GM18511 (cell line): ENCODE data around the gene MAN2C1.
"Not testable (repeated sequence)": the region's sequence is repeated elsewhere in the genome, so short reads cannot be mapped to it uniquely, and the experiment has no call there.

Experiments
- ATAC-seq: cut with Tn5 transposase; IDR thresholded peaks from one replicate; pipeline ENCODE4 v1.9.1; 2021; ENCODE audit warnings: mild to moderate bottlenecking, moderate library complexity; ENCODE audit not compliant: unreplicated experiment

MAN2C1 gene

DNA sequence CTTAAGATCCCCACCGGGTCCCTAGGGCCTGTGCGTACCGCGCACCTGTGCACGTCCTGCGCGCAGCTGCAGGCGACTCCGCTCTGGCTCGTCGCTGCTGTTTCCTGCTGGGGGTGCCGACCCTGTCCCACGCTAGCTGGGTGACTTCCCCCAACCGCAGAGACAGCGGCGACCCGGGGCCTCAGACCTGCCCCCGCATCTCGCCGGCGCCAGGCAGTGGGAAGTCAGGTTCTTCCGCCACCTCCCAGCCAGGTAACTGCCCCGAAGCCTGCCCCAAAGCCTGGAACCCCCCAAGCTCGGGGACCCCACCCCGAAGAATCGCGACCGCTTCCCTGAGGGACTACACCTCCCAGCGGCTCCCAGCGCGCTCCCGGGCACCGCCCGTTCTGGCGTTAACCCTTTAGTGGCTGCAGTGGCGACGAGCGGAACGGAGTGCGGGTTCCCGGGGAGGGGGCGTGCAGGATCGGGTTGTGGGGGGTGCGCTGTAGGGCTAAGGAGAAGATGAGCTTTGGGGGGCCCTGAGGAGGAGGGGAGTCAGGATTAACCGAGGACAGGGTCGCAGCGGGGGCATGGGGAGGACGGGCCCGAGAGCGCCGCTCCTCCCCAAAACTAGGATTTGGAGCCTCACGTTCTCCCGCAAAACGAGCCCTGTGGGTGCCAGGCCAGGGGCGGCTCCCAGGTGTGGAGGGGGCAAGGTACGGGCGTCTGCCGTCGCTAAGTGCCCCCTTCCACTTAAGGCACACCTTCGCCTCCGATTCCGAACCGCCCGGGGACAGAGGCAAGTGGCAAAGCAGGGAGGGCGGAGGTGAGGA is 21.0 kb downstream of the MAN2C1 start:
- ATAC-seq: peak; percentile 69

DNA sequence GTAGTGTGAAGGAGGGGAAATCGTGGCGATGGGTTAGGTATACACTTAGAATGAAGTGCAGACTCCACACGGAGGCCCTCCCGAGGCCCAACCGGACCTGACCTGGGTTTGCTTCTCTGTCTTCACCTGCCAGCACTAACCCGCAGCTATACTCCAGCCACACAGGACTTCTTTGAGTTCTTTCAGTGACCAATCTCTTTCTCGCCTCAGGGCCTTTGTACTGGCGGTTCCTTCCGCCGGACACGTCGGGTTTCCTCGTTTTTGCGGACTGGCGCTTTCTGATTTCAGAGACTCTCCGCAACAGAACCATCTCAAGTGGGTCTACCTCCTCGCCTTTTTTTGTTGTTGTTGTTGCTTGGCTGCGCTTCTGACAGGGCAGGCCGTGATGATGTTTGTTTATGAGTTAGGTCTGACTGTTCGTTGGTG is 21.6 kb downstream of the MAN2C1 start, which contains the start of gene NEIL1:
TSS of gene NEIL1 (plus strand) at position 244 of the 426 bp plus-strand sequence. CDS start 1,867 bp downstream, outside the sequence.
- ATAC-seq: no peak

DNA sequence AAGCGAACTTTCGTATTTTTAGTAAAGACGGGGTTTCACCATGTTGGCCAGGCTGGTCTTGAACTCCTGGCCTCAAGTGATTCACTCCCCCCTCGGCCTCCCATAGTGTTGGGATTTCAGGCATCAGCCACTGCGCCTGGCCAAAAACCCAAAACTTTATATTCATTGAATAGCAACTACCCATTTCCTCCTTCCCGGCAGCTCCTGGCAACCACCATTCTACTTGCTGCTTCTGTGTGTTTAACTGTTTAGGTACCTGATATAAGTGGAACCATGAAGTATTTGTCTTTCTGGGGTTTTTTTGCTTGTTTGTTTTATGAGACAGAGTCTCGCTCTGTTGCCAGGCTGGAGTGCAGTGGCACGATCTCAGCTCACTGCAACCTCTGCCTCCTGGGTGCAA is 24.5 kb downstream of the MAN2C1 start:
- not testable (repeated sequence) for ATAC-seq

DNA sequence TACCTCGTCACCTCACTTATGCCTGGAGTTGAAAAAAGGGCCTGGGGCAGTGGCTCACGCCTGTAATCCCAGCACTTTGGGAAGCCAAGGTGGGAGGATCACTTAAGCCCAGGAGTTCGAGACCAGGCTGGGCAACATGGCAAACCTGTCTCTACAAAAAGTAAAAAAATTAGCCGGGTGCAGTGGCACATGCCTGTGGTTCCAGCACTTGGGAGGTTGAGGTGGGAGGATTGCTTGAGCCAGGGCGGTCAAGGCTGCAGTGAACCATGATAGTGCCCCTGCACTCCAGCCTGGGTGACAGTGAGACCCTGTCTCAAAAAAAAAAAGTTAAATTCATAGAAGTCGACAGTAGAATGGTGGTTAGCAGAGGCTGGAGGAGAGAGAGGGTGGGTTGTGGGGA is 26.2 kb downstream of the MAN2C1 start:
- ATAC-seq: no peak

DNA sequence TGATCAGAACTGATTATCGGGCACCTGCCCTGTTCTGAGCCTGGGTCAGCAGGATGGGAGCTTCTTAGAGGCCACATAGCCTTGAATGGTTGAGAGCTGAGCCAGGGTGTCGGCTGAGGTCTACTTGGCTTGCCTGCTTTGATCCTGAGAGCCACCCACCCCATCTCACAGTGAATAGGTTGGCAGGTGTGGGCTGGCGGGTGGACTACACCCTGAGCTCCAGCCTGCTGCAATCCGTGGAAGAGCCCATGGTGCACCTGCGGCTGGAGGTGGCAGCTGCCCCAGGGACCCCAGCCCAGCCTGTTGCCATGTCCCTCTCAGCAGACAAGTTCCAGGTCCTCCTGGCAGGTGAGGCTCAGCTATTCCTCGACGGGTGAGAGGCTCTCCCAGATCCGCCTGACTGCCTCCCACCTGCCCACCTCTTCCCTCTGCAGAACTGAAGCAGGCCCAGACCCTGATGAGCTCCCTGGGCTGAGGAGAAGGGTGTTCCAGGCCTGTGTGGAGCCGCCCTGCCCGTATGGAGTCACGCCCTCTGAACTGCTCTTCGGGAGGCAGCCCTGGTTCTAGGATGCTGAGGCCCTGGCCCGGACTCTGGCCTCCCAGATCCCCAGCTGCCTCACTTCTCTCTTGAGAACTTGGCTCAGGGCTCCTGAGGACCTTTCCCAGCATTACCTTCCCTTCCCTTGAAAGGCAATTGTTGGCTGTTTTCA is 28.7 kb downstream of the MAN2C1 start:
- no peak for ATAC-seq

DNA sequence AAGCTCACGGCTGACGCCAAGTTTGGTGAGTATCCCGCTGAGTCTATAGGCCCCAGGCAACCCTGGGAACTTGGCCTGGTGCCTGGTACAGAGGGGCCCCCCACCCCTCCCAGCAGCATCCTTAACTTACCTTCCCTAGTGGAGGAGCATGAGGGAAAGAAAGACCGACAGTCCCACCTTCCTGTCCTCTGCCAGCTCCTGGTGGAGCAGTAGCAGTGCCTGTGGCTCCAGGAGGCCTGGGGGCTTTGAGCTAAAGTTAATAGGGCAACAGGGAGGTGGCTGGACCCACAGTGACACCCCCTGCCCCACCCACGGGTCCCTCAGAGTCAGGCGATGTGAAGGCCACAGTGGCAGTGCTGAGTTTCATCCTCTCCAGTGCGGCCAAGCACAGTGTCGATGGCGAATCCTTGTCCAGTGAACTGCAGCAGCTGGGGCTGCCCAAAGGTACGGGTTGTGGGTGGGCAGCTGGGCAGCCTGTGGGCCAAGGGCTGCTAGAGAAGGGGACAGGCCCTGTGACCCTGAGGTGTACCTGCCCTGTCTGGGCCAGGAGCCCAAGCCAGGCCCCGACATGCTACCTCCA is 29.7 kb downstream of the MAN2C1 start:
- ATAC-seq: no peak

DNA sequence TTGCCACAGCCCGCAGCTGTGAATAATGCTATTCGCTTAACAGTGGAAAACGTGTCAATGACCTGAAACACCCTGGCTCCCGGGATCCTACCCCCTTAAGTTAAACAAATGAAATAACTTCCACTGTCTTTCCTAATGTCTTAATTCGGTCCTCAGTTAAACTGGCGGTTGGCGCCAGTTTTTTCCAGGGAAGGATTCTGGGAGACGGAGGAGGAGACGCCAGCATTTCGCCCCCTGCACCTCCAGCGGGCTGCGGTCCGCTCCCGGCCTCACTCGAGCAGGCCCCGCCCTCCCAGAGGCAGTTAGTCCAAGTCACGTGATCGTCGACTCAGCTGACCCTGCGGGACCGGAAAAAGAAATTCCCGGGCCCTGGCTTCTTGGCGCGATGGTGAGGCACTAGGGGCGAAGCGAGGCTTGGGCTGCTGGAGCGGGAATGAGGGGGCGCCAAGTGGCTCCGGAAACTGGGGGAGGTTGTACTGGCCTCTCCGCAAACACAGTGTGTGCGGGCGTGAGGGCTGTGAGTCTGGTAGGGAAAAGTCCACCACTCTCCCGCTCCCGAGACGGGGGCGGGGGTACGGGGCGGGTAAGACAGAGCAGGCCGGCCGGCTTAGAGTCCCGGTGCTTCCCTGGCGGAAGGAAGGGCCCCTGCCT is 32.6 kb downstream of the MAN2C1 start, which contains the start of gene COMMD4:
TSS of gene COMMD4 (plus strand) at position 359 of the 651 bp plus-strand sequence. CDS start at position 386, 27 bp downstream.
- ATAC-seq: no peak

DNA sequence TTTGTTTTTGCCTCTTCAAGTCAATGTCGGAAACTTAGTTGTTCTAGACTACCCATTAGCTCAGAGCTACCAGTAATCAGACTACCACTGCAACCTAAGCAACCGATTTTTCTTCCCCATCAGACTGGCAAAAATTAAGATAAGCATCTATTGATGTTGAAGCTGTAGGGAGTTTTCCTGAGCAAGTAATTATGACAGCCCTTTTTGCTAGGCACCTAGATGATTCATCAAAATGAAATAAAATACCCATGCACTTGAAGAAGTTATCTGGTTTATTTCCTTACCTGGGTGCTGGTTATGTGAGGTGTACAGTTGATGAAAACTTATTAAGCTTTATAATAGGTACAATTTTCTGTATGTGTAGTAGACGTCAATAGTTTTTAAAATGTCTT is 33.1 kb downstream of the MAN2C1 start:
- ATAC-seq: no peak

DNA sequence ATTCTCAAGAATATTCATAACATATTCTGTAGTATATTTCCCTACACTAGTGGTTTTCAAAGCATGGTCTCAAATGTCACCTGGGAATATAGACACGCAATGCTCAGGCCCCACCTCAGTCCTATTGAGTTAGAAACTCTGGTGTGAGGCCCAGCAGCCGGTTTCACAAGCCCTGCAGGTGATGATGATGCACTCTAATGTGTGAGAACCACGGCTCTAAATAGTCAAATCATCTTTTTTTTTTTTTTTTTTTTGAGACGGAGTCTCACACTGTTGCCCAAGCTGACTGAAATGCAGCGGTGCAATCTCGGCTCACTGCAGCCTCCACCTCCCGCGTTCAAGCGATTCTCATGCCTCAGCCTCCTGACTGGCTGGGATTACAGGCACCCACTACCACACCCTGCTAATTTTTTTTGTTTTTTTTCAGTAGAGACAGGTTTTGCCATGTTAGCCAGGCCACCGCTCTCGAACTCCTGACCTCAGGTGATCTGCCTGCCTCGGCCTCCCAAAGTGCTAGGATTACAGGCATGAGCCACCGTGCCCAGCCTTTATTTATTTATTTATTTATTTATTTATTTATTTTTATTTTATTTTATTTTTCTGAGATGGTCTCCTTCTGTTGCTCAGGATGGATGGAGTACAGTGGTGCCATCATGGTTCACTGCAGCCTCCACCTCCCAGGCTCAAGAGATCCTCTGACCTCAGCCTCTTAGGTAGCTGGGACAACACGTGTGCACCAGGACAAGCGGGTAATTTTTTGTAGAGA is 34.6 kb downstream of the MAN2C1 start:
- not testable (repeated sequence) for ATAC-seq

DNA sequence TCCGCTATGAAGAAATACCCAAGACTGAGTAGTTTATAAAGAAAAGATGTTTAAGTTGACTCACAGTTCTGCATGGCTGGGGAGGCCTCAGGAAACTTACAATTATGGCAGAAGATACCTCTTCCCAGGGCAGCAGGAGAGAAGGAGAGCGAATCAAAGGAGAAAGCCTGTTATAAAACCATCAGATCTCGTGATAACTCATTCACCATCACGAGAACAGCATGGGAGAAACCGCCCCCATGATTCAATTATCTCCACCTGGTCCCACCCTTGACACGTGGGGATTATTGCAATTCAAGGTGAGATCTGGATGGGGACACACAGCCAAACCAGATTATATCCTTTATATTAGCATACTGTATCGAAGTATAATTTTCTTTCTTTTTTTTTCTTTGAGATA is 36.3 kb downstream of the MAN2C1 start:
- ATAC-seq: not testable (repeated sequence)

DNA sequence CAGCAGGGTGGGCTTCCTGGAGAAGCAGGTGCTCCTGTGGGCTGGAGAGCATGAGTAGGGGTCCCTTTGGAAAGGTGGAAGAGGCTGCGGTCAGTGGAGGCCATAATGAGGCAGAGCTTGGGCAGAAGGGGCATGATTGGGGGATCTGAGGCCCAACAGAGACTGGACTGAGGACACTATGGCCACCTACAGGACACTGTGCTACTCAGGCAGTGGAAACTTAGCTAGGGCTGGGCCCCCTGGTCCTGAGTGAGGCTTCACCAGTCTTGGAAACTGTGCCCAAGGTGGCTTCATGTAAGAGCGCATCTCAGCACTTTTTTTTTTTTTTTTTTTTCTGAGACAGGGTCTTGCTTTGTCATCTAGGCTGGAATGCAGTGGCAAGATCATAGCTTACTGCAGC is 38.8 kb downstream of the MAN2C1 start:
- no peak for ATAC-seq

DNA sequence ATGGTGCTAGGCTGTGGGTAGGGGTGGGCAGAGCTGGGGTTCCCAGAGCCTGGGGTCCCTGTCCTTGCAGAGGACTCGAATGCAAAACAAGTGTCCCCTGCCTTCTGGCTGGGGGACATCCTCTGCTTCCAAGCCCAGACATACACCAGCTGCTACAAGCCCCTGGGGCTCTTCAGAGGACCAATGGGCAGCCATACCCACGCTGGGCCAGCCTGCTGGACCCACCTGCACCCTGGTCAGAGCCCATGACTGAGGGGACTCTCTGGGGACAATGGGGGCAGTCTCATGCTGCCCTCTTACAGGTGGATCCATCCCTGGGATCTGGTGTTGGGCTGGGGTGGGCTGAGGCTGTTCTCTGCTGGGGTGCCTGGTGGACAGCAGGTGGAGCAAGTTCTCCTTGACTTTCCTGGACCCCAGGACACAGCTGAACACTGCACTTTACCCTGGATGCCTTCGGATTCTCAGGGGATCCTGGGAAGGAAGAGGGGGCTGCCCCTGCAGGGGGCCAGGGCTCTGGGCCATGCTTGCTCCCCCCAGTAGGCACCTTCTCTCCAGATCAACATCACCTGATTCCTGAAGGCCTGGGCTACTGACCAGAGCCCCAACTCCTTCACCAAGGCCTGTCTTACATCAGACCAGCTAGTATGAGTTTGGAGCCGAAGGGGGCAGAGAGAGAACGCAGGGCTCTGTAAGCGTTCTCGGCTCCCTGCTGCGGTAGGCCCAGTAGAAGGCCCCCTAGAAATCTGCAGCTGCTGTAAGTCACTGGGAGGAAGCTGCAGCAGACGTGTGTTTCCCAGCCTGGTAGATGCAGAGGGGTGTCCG is 39.7 kb downstream of the MAN2C1 start:
- no peak for ATAC-seq

DNA sequence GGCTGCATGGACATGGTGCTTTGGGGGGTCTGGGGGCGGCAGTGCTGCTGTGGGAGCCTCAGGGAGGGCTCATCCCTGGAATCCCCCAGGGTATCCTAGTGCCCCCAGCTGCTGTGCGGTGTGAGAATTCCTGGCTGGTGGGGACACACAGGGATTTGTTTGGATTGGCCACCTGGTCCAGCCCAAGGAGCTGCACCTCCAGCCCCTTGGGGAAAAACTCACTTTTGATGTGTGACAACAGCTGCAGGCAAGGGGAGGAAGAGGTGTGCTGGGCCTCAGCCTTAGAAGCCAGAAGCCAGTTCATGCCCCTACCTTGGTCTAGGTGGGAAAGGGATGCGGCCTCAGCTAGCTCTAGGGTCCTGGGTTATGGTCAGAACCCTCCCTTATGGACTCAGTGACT is 40.9 kb downstream of the MAN2C1 start:
- no peak for ATAC-seq

DNA sequence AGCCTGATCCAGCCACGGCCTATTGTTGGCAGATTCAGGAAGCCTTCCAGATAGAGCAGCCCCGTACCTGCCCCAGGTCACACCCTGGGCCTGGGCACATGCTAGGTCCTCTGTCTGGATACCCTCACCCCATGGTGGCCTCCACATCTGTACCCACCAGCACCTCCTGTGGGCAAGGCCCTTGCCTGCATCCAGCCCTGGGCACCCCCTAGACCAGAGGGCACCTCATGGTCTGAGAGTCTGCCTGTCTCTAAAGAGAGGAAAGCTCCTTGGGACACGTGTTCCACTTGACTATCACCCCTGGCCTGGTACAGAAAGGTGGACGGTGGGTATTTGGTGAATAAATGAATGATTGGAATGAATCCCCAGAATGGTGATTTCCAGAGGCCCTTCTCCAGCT is 41.4 kb downstream of the MAN2C1 start:
- no peak for ATAC-seq

DNA sequence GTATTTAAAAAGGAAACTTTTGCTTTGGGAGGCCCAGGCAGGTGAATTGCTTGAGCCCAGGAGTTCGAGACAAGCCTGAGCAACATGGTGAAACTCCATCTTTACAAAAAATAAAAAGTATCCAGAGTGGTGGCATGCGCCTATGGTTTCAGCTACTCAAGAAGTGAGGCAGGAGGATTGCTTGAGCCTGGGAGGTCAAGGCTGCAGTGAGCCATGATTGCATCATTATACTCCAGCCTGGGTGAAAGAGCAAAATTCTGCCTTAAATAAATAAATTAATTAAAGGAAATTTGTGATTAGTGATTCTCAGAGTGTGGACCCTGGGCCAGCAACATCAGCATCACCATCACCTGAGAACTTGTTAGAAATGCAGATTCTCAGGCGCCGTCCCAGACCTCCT is 42.5 kb downstream of the MAN2C1 start:
- ATAC-seq: no peak

DNA sequence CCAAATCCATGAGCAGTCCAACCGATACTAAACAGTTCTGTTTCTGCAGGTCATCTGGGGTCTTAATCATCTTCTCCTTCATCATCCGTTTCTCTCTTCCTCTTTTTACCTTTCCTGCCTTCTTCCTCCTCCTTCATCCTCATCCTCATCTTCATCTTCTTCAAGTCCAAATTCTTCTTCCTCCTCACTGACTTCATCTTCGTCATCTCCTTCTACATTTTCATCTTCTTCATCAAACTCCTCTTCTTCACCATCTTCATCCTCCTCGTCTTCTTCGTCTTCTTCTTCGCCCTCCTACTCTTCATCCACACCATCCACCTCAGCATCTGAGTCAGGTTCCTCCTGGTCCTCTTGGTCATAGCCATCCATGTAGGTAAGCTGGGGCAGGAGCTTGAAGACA is 46.7 kb downstream of the MAN2C1 start:
- no peak for ATAC-seq

DNA sequence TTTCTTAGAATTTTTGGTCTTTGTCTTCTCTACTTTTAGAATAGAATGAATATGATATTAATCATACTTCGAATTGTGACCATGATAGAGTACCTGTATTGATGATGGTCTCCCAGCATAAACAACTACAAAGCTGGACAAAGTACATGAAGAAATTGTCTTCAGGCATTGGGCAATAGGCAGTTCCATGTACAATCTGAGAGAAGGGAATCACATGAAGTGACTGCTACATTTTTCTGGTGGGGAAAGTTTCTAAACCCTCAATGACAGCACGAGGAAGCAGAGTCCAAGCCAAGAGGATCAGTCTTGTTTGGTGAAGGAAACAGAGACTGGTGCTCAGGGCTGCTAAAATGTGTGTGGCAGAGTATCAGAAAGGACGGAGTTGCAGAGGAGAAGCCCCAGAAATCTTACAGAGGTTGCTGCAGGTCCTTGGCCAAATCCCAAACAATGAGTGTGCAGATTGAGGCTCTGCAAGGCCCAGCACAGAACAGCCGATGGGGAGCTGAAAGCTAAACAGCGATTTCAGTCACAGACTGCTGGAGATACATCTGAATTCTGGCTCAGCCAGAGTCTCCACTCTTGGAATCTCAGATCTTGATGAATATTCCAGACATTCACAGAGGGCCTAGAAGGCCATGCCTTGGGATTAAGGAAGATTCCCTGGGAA is 49.0 kb downstream of the MAN2C1 start:
- ATAC-seq: not testable (repeated sequence)

DNA sequence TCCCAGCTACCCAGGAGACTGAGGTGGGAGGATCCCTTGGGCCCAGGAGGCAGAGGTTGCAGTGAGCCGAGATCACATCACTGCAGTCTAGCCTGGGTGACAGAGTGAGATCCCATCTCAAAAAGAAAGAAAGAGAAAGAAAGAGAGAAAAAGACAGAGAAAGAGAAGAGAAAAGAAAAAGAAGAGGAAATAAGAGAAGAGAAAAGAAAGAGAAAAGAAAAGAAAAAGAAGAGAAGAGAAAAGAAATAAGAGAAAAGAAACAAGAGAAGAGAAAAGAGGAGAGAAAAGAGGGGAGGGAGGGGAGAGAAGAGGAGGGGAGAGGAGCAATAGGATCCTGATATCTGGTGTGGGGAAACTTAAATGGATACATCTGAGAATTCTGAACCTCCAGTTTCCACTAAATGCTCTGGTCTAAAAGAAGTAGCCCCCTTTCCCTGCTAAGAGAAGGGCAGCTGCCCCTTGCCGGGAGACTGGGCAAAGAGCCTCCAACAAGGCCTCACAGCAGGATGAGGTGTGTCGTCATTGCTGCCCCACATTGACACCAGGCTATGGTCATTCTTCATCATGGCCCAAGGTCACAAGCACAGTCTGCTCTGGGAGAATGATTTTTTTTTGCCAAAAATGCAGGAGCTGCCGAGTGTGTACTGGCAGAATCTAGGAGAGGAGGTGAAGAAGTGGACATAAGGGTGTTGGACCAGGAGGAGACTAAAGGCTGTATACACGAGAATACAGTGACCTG is 53.7 kb downstream of the MAN2C1 start:
- no peak for ATAC-seq
